Gastrocnemius medialis (tissue), 4 donors: ENCODE measurements around the gene STIM1. TPM values are rescaled to one million over a fixed set of nuclear protein-coding genes. Genes with fewer than 3 reads are reported as not detected.
A peak's percentile ranks its signal among the peaks of the same experiment; 100 is the strongest.

Experiments used
- ATAC-seq, 2 donors: fragments of 150-250 bp; one replicate each; pipeline ENCODE4 v1.9.1; 2016
- DNase-seq, 2 donors: peaks; one replicate each; pipeline ENCODE4 v3.0.0-alpha.2; 2019
- H3K27ac ChIP-seq, 4 donors: fragments of 200-600 bp; sonication (generic); 1 replicate in 1 of 4; 2 replicates in 3 of 4; pipeline ENCODE4 v1.5.1; 2016 to 2018; ENCODE audit warnings: mild to moderate bottlenecking in 2 of 4, moderate library complexity in 1 of 4
- H3K27me3 ChIP-seq, 3 donors: fragments of 200-600 bp; sonication (generic) in 2 of 3; 1 replicate in 1 of 3; 2 replicates in 2 of 3; pipeline versions ENCODE4 v1.5.1 to v1.6.0; 2016 to 2019; ENCODE audit warnings: mild to moderate bottlenecking in 1 of 3, moderate library complexity in 1 of 3
- H3K36me3 ChIP-seq, 2 donors: fragments of 200-600 bp; sonication (generic) in 1 of 2; one replicate each; pipeline ENCODE4 v1.5.1; 2017 to 2018
- H3K4me1 ChIP-seq, 2 donors: fragments of 200-600 bp; sonication (generic) in 1 of 2; one replicate each; pipeline ENCODE4 v1.5.1; 2016 to 2017; ENCODE audit warnings: mild to moderate bottlenecking in 2 of 2
- H3K4me3 ChIP-seq, 4 donors: fragments of 200-600 bp; sonication (generic) in 3 of 4; 1 replicate in 1 of 4; 2 replicates in 3 of 4; pipeline ENCODE4 v1.5.1; 2016 to 2019; ENCODE audit warnings: mild to moderate bottlenecking in 2 of 4
- H3K9me3 ChIP-seq, 3 donors: fragments of 200-600 bp; sonication (generic) in 2 of 3; 1 replicate in 1 of 3; 2 replicates in 2 of 3; pipeline ENCODE4 v1.5.1; 2016 to 2019
- CTCF ChIP-seq, 5 experiments: fragments of 450-650 bp in 3 of 5; fragments of 200-600 bp in 2 of 5; sonication (generic) in 2 of 5; IDR thresholded peaks in 4 of 5; conservative IDR thresholded peaks in 1 of 5; 1 replicate in 4 of 5; 2 replicates in 1 of 5; pipeline ENCODE4 v1.5.1; 2016 to 2019; ENCODE audit warnings: antibody characterized with exemption in 5 of 5, mild to moderate bottlenecking in 3 of 5, moderate library complexity in 3 of 5
- POLR2A ChIP-seq, 2 donors: fragments of 450-650 bp; IDR thresholded peaks; one replicate each; pipeline ENCODE4 v1.6.1; 2017; ENCODE audit warnings: antibody characterized with exemption in 2 of 2, mild to moderate bottlenecking in 2 of 2, moderate library complexity in 2 of 2
- in situ Hi-C, 4 donors: fragments of 200-750 bp; cut with MboI; loops; one replicate each; pipeline versions ENCODE4 v1.15.0 to v1.8.0; 2017; ENCODE audit warnings: low sequenced_read_pairs in 4 of 4
- intact Hi-C: fragments of 100-400 bp; cut with DNase I; formaldehyde crosslinking; loops from one replicate; pipeline ENCODE4 v1.15.1; 2023; ENCODE audit warnings: low total_unique reads
- total RNA-seq, 4 donors: library from RNA; depleted of rRNA; stranded (reverse); fragments of >200 nt; gene quantifications; one replicate each; pipeline versions ENCODE4 v1.1.0 to v1.2.3, GENCODE V29; 2016

Gene STIM1
- total RNA-seq, 4 donors from 2014 or later = 45.9 to 132 (median 87.3) TPM

- H3K27me3 ChIP-seq = no peaks in the 10 kb centered on the region
- peak overlapping the region in 3 of 4 donors; percentile 17 to 69 (median 26) for H3K27ac ChIP-seq
- no peak overlapping the region for H3K4me3 ChIP-seq
- intact Hi-C loops (no loop called here), in situ Hi-C loops (no loop called here)
- H3K9me3 ChIP-seq = no peaks in the 10 kb centered on the region
- peaks cover 0 to 30% of the 10 kb centered on the region in 2 donors for H3K36me3 ChIP-seq
- DNase-seq (no peak), ATAC-seq (no peak)
- peaks cover 57 to 65% of the 10 kb centered on the region in 2 donors for H3K4me1 ChIP-seq
- no peak for TF ChIP-seq POLR2A (IDR thresholded peaks at IDR 0.05)
- no peak for TF ChIP-seq CTCF (IDR thresholded peaks at IDR 0.05 in 4 of 5, conservative IDR thresholded peaks at IDR 0.05 in 1 of 5)
Measured at GRCh38 chr11:4061700-4062099, 206.2 kb downstream of the STIM1 start.

- H3K36me3 ChIP-seq = peaks cover 0 to 24% of the 10 kb centered on the region in 2 donors
- H3K9me3 ChIP-seq = no peaks in the 10 kb centered on the region
- DNase-seq = no peak
- intact Hi-C loops = no loop called here
- no peak for TF ChIP-seq POLR2A (IDR thresholded peaks at IDR 0.05)
- TF ChIP-seq CTCF (IDR thresholded peaks at IDR 0.05 in 4 of 5, conservative IDR thresholded peaks at IDR 0.05 in 1 of 5) = no peak
- H3K4me1 ChIP-seq = peaks cover 59 to 72% of the 10 kb centered on the region in 2 donors
- peak overlapping the region; percentile 42 to 69 (median 66) for H3K27ac ChIP-seq
- in situ Hi-C loops = no loop called here
- no peaks in the 10 kb centered on the region for H3K27me3 ChIP-seq
- ATAC-seq = no peak
- no peak overlapping the region for H3K4me3 ChIP-seq
Measured at GRCh38 chr11:4063348-4063747, 207.9 kb downstream of the STIM1 start.

GRCh38 chr11:4064278-4064955, 209.0 kb downstream of the STIM1 start:
- Histone ChIP-seq H3K27me3 (no peaks in the 10 kb centered on the region), H3K36me3 (peaks cover 0 to 18% of the 10 kb centered on the region in 2 donors), H3K4me1 (peaks cover 69 to 76% of the 10 kb centered on the region in 2 donors), H3K27ac (peak overlapping the region; percentile 42 to 69 (median 66)), H3K4me3 (no peak overlapping the region), H3K9me3 (no peaks in the 10 kb centered on the region)
- ATAC-seq = peak; percentile 50 to 87
- no peak for DNase-seq
- intact Hi-C loops = no loop called here
- in situ Hi-C loops = no loop called here
- TF ChIP-seq CTCF (IDR thresholded peaks at IDR 0.05 in 4 of 5, conservative IDR thresholded peaks at IDR 0.05 in 1 of 5) (no peak), POLR2A (IDR thresholded peaks at IDR 0.05) (no peak)

- H3K27me3 ChIP-seq = no peaks in the 10 kb centered on the region
- peaks cover 0 to 12% of the 10 kb centered on the region in 2 donors for H3K36me3 ChIP-seq
- no peaks in the 10 kb centered on the region for H3K9me3 ChIP-seq
- in situ Hi-C loops = no loop called here
- intact Hi-C loops = no loop called here
- TF ChIP-seq CTCF (IDR thresholded peaks at IDR 0.05 in 4 of 5, conservative IDR thresholded peaks at IDR 0.05 in 1 of 5) (no peak), POLR2A (IDR thresholded peaks at IDR 0.05) (no peak)
- H3K27ac ChIP-seq = peak overlapping the region; percentile 42 to 69 (median 66)
- H3K4me3 ChIP-seq = no peak overlapping the region
- DNase-seq (no peak), ATAC-seq (no peak)
- H3K4me1 ChIP-seq = peaks cover 73 to 78% of the 10 kb centered on the region in 2 donors
Measured at GRCh38 chr11:4065086-4065485, 209.6 kb downstream of the STIM1 start.
